NT2/D1 (cell line): ENCODE results near the gene BRPF1.

Experiments
- SUZ12 ChIP-seq: IDR thresholded peaks from 2 replicates; pipeline ENCODE4 v1.6.1; 2011; ENCODE audit not compliant: insufficient read length, insufficient read depth; ENCODE audit errors: extremely low read depth
- YY1 ChIP-seq: IDR thresholded peaks from 2 replicates; pipeline ENCODE4 v1.6.1; 2011; ENCODE audit not compliant: insufficient read length, insufficient read depth
- ZNF274 ChIP-seq: IDR thresholded peaks from 2 replicates; pipeline ENCODE4 v1.6.1; 2011; ENCODE audit warnings: mild to moderate bottlenecking, low read depth, low read length

- TF ChIP-seq ZNF274 (no peak), SUZ12 (no peak), YY1 (no peak)
Measured at GRCh38 chr3:9710174-9710739, 21.3 kb upstream of the BRPF1 start.
